Measurements from ENCODE around the gene CD47.

CD47 gene

GRCh38 chr3:108046247-108046646, 44.6 kb downstream of the CD47 start:
- no peak for DNase-seq

- no peak for DNase-seq
Measured at GRCh38 chr3:108044699-108045098, 46.1 kb downstream of the CD47 start.

- DNase-seq: no peak
Measured at GRCh38 chr3:108042300-108042699, 48.5 kb downstream of the CD47 start.

- DNase-seq: no peak
Measured at GRCh38 chr3:108041253-108041652, 49.6 kb downstream of the CD47 start.

GRCh38 chr3:108037770-108038169, 53.1 kb downstream of the CD47 start:
- no peak for DNase-seq

- DNase-seq: no peak
Measured at GRCh38 chr3:108036984-108037741, 53.7 kb downstream of the CD47 start.

- no peak for DNase-seq
Measured at GRCh38 chr3:108036401-108036800, 54.4 kb downstream of the CD47 start.

- no peak for DNase-seq
Measured at GRCh38 chr3:108035751-108036150, 55.1 kb downstream of the CD47 start.

- no peak for DNase-seq
Measured at GRCh38 chr3:108031895-108032294, 58.9 kb downstream of the CD47 start.

- DNase-seq: no peak
Measured at GRCh38 chr3:108030960-108031359, 59.9 kb downstream of the CD47 start.

GRCh38 chr3:108029466-108029865, 61.4 kb downstream of the CD47 start:
- no peak for DNase-seq

- DNase-seq: no peak
Measured at GRCh38 chr3:108028896-108029295, 61.9 kb downstream of the CD47 start.

- no peak for DNase-seq
Measured at GRCh38 chr3:108025177-108025576, 65.7 kb downstream of the CD47 start.

GRCh38 chr3:108024146-108024850, 66.5 kb downstream of the CD47 start:
- no peak for DNase-seq

GRCh38 chr3:108022256-108023150, 68.3 kb downstream of the CD47 start:
- DNase-seq: no peak

GRCh38 chr3:108021533-108021932, 69.3 kb downstream of the CD47 start:
- DNase-seq: no peak

- DNase-seq: no peak
Measured at GRCh38 chr3:108021131-108021530, 69.7 kb downstream of the CD47 start.

- DNase-seq: no peak
Measured at GRCh38 chr3:108018552-108018951, 72.3 kb downstream of the CD47 start.

- no peak for DNase-seq
Measured at GRCh38 chr3:108017587-108017986, 73.2 kb downstream of the CD47 start.

- DNase-seq: no peak
Measured at GRCh38 chr3:108014943-108015342, 75.9 kb downstream of the CD47 start.

GRCh38 chr3:108013141-108014055, 77.4 kb downstream of the CD47 start:
- DNase-seq: no peak

- DNase-seq: no peak
Measured at GRCh38 chr3:108012304-108012703, 78.5 kb downstream of the CD47 start.

All from NCI-H2107 (cell line).